Thyroid gland (tissue), 4 donors: ENCODE measurements around the gene ANOS1.

ENCODE experiments used
- POLR2A ChIP-seq, 2 donors: fragments of 450-650 bp; IDR thresholded peaks; one replicate each; pipeline ENCODE4 v1.6.1; 2017; ENCODE audit warnings: antibody characterized with exemption in 2 of 2, mild to moderate bottlenecking in 2 of 2, moderate library complexity in 1 of 2
- TF ChIP-seq, protein P1 (sequence below), 6 experiments: fragments of 200-600 bp in 3 of 6; fragments of 450-650 bp in 3 of 6; sonication (generic) in 3 of 6; IDR thresholded peaks; one replicate each; pipeline ENCODE4 v1.5.1; 2016 to 2019; ENCODE audit warnings: antibody characterized with exemption in 6 of 6, mild to moderate bottlenecking in 2 of 6, inconsistent platforms in 1 of 6, moderate library complexity in 1 of 6

- TF ChIP-seq, protein P1, sequence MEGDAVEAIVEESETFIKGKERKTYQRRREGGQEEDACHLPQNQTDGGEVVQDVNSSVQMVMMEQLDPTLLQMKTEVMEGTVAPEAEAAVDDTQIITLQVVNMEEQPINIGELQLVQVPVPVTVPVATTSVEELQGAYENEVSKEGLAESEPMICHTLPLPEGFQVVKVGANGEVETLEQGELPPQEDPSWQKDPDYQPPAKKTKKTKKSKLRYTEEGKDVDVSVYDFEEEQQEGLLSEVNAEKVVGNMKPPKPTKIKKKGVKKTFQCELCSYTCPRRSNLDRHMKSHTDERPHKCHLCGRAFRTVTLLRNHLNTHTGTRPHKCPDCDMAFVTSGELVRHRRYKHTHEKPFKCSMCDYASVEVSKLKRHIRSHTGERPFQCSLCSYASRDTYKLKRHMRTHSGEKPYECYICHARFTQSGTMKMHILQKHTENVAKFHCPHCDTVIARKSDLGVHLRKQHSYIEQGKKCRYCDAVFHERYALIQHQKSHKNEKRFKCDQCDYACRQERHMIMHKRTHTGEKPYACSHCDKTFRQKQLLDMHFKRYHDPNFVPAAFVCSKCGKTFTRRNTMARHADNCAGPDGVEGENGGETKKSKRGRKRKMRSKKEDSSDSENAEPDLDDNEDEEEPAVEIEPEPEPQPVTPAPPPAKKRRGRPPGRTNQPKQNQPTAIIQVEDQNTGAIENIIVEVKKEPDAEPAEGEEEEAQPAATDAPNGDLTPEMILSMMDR (IDR thresholded peaks at IDR 0.05): no peak
- TF ChIP-seq POLR2A (IDR thresholded peaks at IDR 0.05): no peak
These were observed 102.1 kb downstream of the ANOS1 start for GRCh38 chrX:8629871-8630270.
